ENCODE results near the gene VSTM2L.

VSTM2L gene

DNA sequence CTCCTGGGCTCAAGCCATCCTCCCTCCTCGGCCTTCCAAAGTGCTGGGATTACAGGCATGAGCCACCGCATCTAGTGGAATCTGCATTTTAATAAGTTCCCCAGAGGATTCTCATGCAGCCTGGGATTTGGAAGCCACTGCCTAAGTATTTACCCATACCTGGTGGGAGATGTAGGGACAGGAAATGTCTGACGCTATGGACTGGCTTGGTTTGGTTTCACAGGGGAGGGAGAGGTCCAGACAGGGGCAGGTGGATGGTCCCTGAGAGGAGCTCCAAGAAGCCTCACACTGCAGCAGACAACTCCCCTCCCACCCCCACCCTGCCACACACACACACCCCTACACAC, 4.4 kb downstream of the VSTM2L start:
- TF ChIP-seq, protein P1, sequence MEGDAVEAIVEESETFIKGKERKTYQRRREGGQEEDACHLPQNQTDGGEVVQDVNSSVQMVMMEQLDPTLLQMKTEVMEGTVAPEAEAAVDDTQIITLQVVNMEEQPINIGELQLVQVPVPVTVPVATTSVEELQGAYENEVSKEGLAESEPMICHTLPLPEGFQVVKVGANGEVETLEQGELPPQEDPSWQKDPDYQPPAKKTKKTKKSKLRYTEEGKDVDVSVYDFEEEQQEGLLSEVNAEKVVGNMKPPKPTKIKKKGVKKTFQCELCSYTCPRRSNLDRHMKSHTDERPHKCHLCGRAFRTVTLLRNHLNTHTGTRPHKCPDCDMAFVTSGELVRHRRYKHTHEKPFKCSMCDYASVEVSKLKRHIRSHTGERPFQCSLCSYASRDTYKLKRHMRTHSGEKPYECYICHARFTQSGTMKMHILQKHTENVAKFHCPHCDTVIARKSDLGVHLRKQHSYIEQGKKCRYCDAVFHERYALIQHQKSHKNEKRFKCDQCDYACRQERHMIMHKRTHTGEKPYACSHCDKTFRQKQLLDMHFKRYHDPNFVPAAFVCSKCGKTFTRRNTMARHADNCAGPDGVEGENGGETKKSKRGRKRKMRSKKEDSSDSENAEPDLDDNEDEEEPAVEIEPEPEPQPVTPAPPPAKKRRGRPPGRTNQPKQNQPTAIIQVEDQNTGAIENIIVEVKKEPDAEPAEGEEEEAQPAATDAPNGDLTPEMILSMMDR (IDR thresholded peaks at IDR 0.05; ENCODE audit: poor library complexity, severe bottlenecking), result no peak
- peaks cover under 1% of the 10 kb centered on the region for H3K27me3 ChIP-seq (ENCODE audit: insufficient read depth, poor library complexity, severe bottlenecking)
- no peaks in the 10 kb centered on the region for H3K9me3 ChIP-seq (ENCODE audit: severe bottlenecking)
- H3K27ac ChIP-seq (ENCODE audit: poor library complexity, severe bottlenecking), result peak overlapping the region; percentile 0
- H3K4me3 ChIP-seq (ENCODE audit: severe bottlenecking), result no peak overlapping the region
- DNase-seq (ENCODE audit: low spot score), result no peak
- peaks cover 9% of the 10 kb centered on the region for H3K4me1 ChIP-seq (ENCODE audit: insufficient read depth, poor library complexity, severe bottlenecking)
- H3K36me3 ChIP-seq (ENCODE audit: low read depth), result no peaks in the 10 kb centered on the region
- ATAC-seq (ENCODE audit: low read depth), result peak; percentile 9

DNA sequence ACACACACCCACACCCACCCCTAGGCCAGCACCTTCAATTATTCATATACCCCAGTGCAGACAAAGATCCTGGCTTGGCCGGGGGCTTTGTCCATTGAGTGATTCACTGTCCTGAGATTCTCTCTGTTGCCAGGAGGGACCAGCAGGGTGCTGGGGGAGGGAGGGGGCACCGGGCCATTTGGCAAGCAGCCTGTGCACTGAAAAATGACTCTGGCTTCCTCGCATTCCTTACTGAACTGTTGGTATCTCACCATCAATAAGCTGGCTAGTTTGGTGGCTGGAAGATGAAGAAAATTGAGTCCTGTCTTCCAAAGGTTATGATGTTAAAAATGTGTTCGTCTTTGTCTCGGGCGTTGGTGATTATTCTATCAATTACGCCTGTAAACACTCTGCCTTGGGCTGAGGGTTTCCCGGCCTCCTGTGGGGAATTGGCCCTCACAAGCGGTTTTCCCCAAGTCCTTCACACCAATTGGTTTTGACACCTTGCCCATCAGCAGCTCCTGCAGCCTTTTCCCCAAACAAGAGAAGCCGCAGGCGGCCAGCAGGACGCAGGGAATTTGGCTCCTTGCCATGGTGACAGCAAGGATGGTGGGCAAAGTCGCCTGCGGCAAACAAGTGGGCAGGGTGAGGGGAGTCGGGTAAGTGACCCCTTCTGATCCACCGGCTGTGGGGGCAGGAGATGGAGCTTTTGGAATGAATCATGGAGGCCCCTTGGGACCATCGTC, 4.9 kb downstream of the VSTM2L start:
- peak; percentile 62 for ATAC-seq (ENCODE audit: low read depth)
- H3K36me3 ChIP-seq (ENCODE audit: low read depth), result no peaks in the 10 kb centered on the region
- H3K4me3 ChIP-seq (ENCODE audit: severe bottlenecking), result no peak overlapping the region
- DNase-seq (ENCODE audit: low spot score), result no peak
- H3K9me3 ChIP-seq (ENCODE audit: severe bottlenecking), result no peaks in the 10 kb centered on the region
- peaks cover 9% of the 10 kb centered on the region for H3K4me1 ChIP-seq (ENCODE audit: insufficient read depth, poor library complexity, severe bottlenecking)
- H3K27ac ChIP-seq (ENCODE audit: poor library complexity, severe bottlenecking), result peak overlapping the region; percentile 0
- TF ChIP-seq, protein P1 (IDR thresholded peaks at IDR 0.05; ENCODE audit: poor library complexity, severe bottlenecking), result no peak
- peaks cover 2% of the 10 kb centered on the region for H3K27me3 ChIP-seq (ENCODE audit: insufficient read depth, poor library complexity, severe bottlenecking)

DNA sequence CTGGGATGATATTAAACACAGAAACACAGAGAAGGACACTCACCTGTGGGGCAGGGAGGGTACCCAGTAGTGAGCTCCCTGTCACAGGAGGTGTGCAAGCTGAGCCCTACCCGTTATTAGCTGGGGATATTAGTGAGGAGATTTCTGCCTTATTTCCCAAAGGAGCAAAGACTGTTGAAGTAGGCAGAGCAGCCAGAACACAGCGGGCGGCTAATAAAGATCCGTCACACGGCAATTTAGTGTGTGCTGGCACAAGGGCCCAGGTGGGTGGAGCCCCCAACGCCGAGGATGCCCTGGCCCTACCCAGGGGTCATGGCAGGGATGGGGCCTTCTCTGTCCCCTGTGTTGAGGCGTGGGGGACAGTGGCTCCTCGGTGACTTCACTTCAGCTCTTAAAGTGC, 8.3 kb downstream of the VSTM2L start:
- ATAC-seq (ENCODE audit: low read depth), result no peak
- H3K4me3 ChIP-seq (ENCODE audit: severe bottlenecking), result no peak overlapping the region
- H3K36me3 ChIP-seq (ENCODE audit: low read depth), result no peaks in the 10 kb centered on the region
- peaks cover 9% of the 10 kb centered on the region for H3K4me1 ChIP-seq (ENCODE audit: insufficient read depth, poor library complexity, severe bottlenecking)
- DNase-seq (ENCODE audit: low spot score), result no peak
- no peaks in the 10 kb centered on the region for H3K9me3 ChIP-seq (ENCODE audit: severe bottlenecking)
- TF ChIP-seq, protein P1 (IDR thresholded peaks at IDR 0.05; ENCODE audit: poor library complexity, severe bottlenecking), result no peak
- no peak overlapping the region for H3K27ac ChIP-seq (ENCODE audit: poor library complexity, severe bottlenecking)
- peaks cover 8% of the 10 kb centered on the region for H3K27me3 ChIP-seq (ENCODE audit: insufficient read depth, poor library complexity, severe bottlenecking)

DNA sequence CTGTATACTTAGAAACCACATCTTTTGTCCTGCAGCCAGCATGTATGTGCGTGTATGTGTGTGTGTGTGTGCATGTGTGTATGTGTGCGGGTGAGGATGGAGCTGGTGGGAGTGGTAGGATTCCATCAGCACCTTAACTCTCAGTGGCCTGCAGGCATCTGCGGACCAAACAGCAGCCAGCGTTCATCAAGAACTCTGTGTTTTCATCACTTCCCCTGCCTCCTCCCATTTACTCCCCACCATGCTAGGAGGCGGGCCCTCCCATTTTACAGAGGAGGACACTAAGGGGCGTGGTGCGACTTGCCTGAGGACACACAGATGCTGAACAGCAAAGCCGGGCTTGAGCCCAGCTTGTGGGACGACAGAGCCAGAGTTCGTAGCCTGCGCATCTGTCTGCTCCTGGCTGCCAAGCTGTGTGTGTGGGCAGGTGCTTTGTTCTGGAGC, 8.9 kb downstream of the VSTM2L start:
- DNase-seq (ENCODE audit: low spot score) (no peak), ATAC-seq (ENCODE audit: low read depth) (peak; percentile 52)
- Histone ChIP-seq H3K36me3 (ENCODE audit: low read depth) (no peaks in the 10 kb centered on the region), H3K4me3 (ENCODE audit: severe bottlenecking) (no peak overlapping the region), H3K27ac (ENCODE audit: poor library complexity, severe bottlenecking) (no peak overlapping the region), H3K4me1 (ENCODE audit: insufficient read depth, poor library complexity, severe bottlenecking) (peaks cover 9% of the 10 kb centered on the region), H3K9me3 (ENCODE audit: severe bottlenecking) (no peaks in the 10 kb centered on the region), H3K27me3 (ENCODE audit: insufficient read depth, poor library complexity, severe bottlenecking) (peaks cover 11% of the 10 kb centered on the region)
- TF ChIP-seq, protein P1 (IDR thresholded peaks at IDR 0.05; ENCODE audit: poor library complexity, severe bottlenecking), result no peak

DNA sequence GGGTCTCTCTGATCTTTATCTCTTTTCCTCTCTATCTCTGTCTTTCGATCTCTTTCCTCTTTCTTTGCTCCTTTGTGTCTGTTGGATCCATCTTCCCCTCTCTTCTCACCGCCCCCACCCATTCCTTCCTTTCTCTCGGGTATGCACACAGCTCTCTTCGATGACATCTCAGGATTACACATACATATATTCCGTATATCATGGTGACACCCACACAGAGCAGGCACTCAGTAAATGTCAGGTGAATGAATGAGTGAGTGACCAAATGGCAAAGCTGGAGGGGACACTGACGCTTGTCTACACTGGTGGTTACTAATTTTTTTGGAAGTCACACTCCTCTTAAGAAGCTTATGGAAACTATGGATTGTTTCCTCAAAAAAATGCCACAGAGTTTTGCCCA, 9.9 kb downstream of the VSTM2L start:
- Histone ChIP-seq H3K36me3 (ENCODE audit: low read depth) (no peaks in the 10 kb centered on the region), H3K27me3 (ENCODE audit: insufficient read depth, poor library complexity, severe bottlenecking) (peaks cover 11% of the 10 kb centered on the region), H3K4me1 (ENCODE audit: insufficient read depth, poor library complexity, severe bottlenecking) (peaks cover 3% of the 10 kb centered on the region), H3K4me3 (ENCODE audit: severe bottlenecking) (no peak overlapping the region), H3K27ac (ENCODE audit: poor library complexity, severe bottlenecking) (no peak overlapping the region), H3K9me3 (ENCODE audit: severe bottlenecking) (no peaks in the 10 kb centered on the region)
- TF ChIP-seq, protein P1 (IDR thresholded peaks at IDR 0.05; ENCODE audit: poor library complexity, severe bottlenecking), result no peak
- no peak for ATAC-seq (ENCODE audit: low read depth)
- DNase-seq (ENCODE audit: low spot score), result no peak
